Suprapubic skin (tissue), 3 donors: Measurements from ENCODE around the gene MIA.

Experiments used
- POLR2A ChIP-seq, 2 donors: fragments of 450-650 bp; IDR thresholded peaks; one replicate each; pipeline ENCODE4 v1.6.1; 2017; ENCODE audit warnings: antibody characterized with exemption in 2 of 2, mild to moderate bottlenecking in 2 of 2, moderate library complexity in 2 of 2
- TF ChIP-seq, protein P1 (sequence below), 2 donors: fragments of 200-600 bp in 1 of 2; fragments of 450-650 bp in 1 of 2; sonication (generic) in 1 of 2; IDR thresholded peaks; one replicate each; pipeline ENCODE4 v1.5.1; 2016 to 2019; ENCODE audit warnings: antibody characterized with exemption in 2 of 2, mild to moderate bottlenecking in 1 of 2, moderate library complexity in 1 of 2

- TF ChIP-seq, protein P1, sequence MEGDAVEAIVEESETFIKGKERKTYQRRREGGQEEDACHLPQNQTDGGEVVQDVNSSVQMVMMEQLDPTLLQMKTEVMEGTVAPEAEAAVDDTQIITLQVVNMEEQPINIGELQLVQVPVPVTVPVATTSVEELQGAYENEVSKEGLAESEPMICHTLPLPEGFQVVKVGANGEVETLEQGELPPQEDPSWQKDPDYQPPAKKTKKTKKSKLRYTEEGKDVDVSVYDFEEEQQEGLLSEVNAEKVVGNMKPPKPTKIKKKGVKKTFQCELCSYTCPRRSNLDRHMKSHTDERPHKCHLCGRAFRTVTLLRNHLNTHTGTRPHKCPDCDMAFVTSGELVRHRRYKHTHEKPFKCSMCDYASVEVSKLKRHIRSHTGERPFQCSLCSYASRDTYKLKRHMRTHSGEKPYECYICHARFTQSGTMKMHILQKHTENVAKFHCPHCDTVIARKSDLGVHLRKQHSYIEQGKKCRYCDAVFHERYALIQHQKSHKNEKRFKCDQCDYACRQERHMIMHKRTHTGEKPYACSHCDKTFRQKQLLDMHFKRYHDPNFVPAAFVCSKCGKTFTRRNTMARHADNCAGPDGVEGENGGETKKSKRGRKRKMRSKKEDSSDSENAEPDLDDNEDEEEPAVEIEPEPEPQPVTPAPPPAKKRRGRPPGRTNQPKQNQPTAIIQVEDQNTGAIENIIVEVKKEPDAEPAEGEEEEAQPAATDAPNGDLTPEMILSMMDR (IDR thresholded peaks at IDR 0.05), result no peak
- no peak for TF ChIP-seq POLR2A (IDR thresholded peaks at IDR 0.05)
These were observed 12.4 kb upstream of the MIA start for GRCh38 chr19:40762754-40763470.
